HEK293T (cell line): ENCODE results near the gene ACTR3.

Source experiments
- BHLHE40 ChIP-seq: fragments of 450-650 bp; IDR thresholded peaks from 2 replicates; pipeline ENCODE4 v1.6.1; 2016; ENCODE audit warnings: mild to moderate bottlenecking, moderate library complexity, borderline replicate concordance
- CTBP1 ChIP-seq: fragments of 450-650 bp; IDR thresholded peaks from 2 replicates; pipeline ENCODE4 v1.6.1; 2016; ENCODE audit warnings: borderline replicate concordance
- FOXK2 ChIP-seq: fragments of 450-650 bp; IDR thresholded peaks from 2 replicates; pipeline ENCODE4 v1.6.1; 2016; ENCODE audit warnings: mild to moderate bottlenecking
- FOXM1 ChIP-seq: fragments of 450-650 bp; IDR thresholded peaks from 2 replicates; pipeline ENCODE4 v1.6.1; 2017; ENCODE audit warnings: mild to moderate bottlenecking, borderline replicate concordance
- HDGF ChIP-seq: fragments of 450-650 bp; IDR thresholded peaks from 2 replicates; pipeline ENCODE4 v1.6.1; 2017; ENCODE audit warnings: antibody characterized with exemption, borderline replicate concordance
- LEF1 ChIP-seq: fragments of 450-650 bp; IDR thresholded peaks from 2 replicates; pipeline ENCODE4 v1.6.1; 2017; ENCODE audit warnings: mild to moderate bottlenecking, borderline replicate concordance
- SP1 ChIP-seq: fragments of 450-650 bp; IDR thresholded peaks from 2 replicates; pipeline ENCODE4 v1.6.1; 2017
- SUZ12 ChIP-seq: fragments of 450-650 bp; IDR thresholded peaks from 2 replicates; pipeline ENCODE4 v1.6.1; 2016; ENCODE audit warnings: mild to moderate bottlenecking
- TF ChIP-seq, protein P1 (sequence below): fragments of 450-650 bp; IDR thresholded peaks from 2 replicates; pipeline ENCODE4 v1.6.1; 2016

DNA sequence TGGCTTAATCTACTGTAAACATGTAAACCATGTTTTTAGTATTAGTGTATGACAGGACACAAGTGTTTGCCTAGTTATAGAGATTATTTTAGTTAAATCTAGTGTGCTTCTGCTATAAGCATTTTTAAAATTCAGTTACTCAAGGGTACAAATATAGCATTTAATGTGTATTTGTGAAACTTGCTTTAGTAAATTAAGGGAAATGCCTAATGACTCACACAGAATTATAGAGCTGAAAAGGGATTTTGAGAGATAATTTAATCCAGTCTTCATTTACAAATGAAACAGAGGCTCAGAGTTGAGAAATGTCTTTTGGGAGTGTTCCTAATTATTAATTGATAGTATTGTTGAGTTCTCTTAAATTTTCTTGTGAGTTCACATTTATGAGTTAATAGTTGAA is 8.2 kb downstream of the ACTR3 start:
- TF ChIP-seq SUZ12 (no peak), CTBP1 (no peak), HDGF (no peak), BHLHE40 (no peak), FOXK2 (no peak), FOXM1 (no peak), SP1 (no peak), LEF1 (no peak)
- TF ChIP-seq, protein P1, sequence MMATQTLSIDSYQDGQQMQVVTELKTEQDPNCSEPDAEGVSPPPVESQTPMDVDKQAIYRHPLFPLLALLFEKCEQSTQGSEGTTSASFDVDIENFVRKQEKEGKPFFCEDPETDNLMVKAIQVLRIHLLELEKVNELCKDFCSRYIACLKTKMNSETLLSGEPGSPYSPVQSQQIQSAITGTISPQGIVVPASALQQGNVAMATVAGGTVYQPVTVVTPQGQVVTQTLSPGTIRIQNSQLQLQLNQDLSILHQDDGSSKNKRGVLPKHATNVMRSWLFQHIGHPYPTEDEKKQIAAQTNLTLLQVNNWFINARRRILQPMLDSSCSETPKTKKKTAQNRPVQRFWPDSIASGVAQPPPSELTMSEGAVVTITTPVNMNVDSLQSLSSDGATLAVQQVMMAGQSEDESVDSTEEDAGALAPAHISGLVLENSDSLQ = no peak
